Activated naive CD8-positive, alpha-beta T cell (primary cell): ENCODE results near the gene AHDC1.

Source experiments
- H3K27ac Mint-ChIP-seq: one replicate; pipeline ENCODE4 v1.8.0; 2021; ENCODE audit warnings: mixed read lengths
- H3K27me3 Mint-ChIP-seq: one replicate; pipeline ENCODE4 v1.8.0; 2021; ENCODE audit warnings: mixed read lengths
- H3K36me3 Mint-ChIP-seq: one replicate; pipeline ENCODE4 v1.8.0; 2021; ENCODE audit warnings: mixed read lengths
- H3K4me1 Mint-ChIP-seq: one replicate; pipeline ENCODE4 v1.8.0; 2021; ENCODE audit warnings: low read depth, mixed read lengths
- H3K4me3 Mint-ChIP-seq: one replicate; pipeline ENCODE4 v1.8.0; 2021; ENCODE audit warnings: mild to moderate bottlenecking, mixed read lengths
- H3K9me3 Mint-ChIP-seq: one replicate; pipeline ENCODE4 v1.8.0; 2021; ENCODE audit warnings: low read depth, mixed read lengths

AHDC1 gene

GRCh38 chr1:27551170-27551952 lies 52.6 kb downstream of the AHDC1 start:
- no peaks in the 10 kb centered on the region for H3K36me3 Mint-ChIP-seq
- H3K4me3 Mint-ChIP-seq: no peak overlapping the region
- H3K27me3 Mint-ChIP-seq: no peaks in the 10 kb centered on the region
- H3K27ac Mint-ChIP-seq: no peak overlapping the region
- peaks cover 14% of the 10 kb centered on the region for H3K4me1 Mint-ChIP-seq
- no peaks in the 10 kb centered on the region for H3K9me3 Mint-ChIP-seq

GRCh38 chr1:27550510-27551169 lies 53.3 kb downstream of the AHDC1 start:
- H3K36me3 Mint-ChIP-seq: no peaks in the 10 kb centered on the region
- H3K9me3 Mint-ChIP-seq: no peaks in the 10 kb centered on the region
- no peak overlapping the region for H3K27ac Mint-ChIP-seq

GRCh38 chr1:27549807-27550408 lies 54.0 kb downstream of the AHDC1 start:
- Mint-ChIP-seq H3K27ac (no peak overlapping the region), H3K27me3 (no peaks in the 10 kb centered on the region), H3K4me3 (no peak overlapping the region), H3K4me1 (peaks cover 4% of the 10 kb centered on the region), H3K36me3 (no peaks in the 10 kb centered on the region), H3K9me3 (no peaks in the 10 kb centered on the region)

More at GRCh38 chr1:27550510-27551169, 53.3 kb downstream of the AHDC1 start:
- H3K4me1 Mint-ChIP-seq: peaks cover 8% of the 10 kb centered on the region
- H3K27me3 Mint-ChIP-seq: no peaks in the 10 kb centered on the region
- no peak overlapping the region for H3K4me3 Mint-ChIP-seq

GRCh38 chr1:27548858-27549719 lies 54.9 kb downstream of the AHDC1 start:
- Mint-ChIP-seq H3K9me3 (no peaks in the 10 kb centered on the region), H3K27ac (no peak overlapping the region), H3K4me3 (no peak overlapping the region), H3K36me3 (no peaks in the 10 kb centered on the region), H3K27me3 (no peaks in the 10 kb centered on the region), H3K4me1 (peaks cover 6% of the 10 kb centered on the region)

- H3K4me1 Mint-ChIP-seq: peaks cover 6% of the 10 kb centered on the region
Observed at GRCh38 chr1:27548136-27548853, 55.6 kb downstream of the AHDC1 start.

DNA sequence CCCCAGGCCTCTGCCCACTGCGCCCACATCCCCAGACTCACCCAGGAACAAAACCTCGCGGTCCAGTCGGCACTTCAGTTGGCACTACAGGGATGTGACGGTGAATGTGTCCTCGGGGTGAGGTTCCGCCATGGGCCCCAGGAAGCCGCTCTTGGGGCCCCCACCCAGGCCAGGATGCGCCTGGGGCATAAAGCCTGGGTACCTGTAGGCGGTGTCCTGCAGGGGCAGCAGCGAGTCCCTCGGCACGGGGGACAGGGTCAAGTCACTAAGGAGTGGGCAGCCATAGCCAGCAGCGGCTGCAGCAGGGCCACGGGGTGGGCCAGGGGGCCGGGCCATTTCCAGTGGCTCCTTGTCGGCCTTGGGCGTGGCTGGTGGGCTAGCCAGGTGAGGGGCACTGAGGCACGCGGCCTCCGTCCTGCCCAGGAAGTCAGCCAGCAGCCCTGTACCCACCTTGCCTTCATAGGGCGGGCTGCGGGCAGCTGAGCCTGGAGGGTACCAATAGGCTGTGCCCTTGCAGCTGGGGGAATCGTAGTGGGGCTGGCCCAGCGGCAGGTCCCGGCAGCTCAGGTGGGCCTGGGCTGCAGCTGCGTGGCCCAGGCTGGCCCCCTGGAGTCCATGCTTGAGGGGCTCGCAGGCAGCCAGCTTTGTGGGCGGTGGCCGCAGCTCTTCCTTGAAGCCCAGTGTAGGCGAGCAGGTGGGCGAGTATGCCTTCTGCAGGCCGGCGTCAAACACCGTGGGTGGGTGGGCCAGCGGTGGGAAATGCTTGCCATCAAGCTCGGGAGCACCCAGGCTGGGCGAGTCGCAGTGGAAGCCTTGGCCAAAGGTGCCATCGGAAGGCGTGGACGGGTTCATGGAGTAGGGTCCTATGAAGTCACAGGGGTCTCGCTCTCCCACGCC lies 56.5 kb downstream of the AHDC1 start:
- no peak overlapping the region for H3K27ac Mint-ChIP-seq
- H3K27me3 Mint-ChIP-seq: no peaks in the 10 kb centered on the region
- H3K4me3 Mint-ChIP-seq: no peak overlapping the region
- H3K36me3 Mint-ChIP-seq: peaks cover 2% of the 10 kb centered on the region
- H3K9me3 Mint-ChIP-seq: no peaks in the 10 kb centered on the region
- peaks cover 9% of the 10 kb centered on the region for H3K4me1 Mint-ChIP-seq

More at GRCh38 chr1:27548136-27548853, 55.6 kb downstream of the AHDC1 start:
- H3K27me3 Mint-ChIP-seq: no peaks in the 10 kb centered on the region
- H3K4me3 Mint-ChIP-seq: no peak overlapping the region
- no peaks in the 10 kb centered on the region for H3K9me3 Mint-ChIP-seq
- no peaks in the 10 kb centered on the region for H3K36me3 Mint-ChIP-seq
- no peak overlapping the region for H3K27ac Mint-ChIP-seq

DNA sequence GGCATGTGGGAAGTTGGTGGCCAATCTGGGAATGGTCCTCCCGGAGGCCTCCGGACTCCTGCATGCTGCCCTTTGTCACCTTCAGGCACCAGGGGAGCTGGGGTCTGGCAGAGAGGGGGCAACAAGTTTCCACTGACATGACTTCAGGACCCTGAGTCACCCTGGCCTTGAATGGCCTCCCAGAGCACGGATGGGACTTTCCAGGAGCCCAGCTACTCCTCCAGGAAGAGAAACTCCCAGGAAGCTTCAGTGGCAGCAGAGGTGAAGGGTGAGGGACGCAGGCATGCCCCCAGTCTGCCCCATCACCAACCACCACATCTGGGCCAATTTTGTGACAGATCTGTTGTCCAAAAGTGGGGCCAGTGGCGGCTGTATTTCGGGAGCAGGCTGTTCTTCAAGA lies 58.1 kb downstream of the AHDC1 start:
- Mint-ChIP-seq H3K4me3 (no peak overlapping the region), H3K4me1 (peaks cover 10% of the 10 kb centered on the region), H3K27me3 (no peaks in the 10 kb centered on the region), H3K27ac (no peak overlapping the region), H3K36me3 (peaks cover 2% of the 10 kb centered on the region), H3K9me3 (no peaks in the 10 kb centered on the region)

- H3K4me1 Mint-ChIP-seq: peaks cover 11% of the 10 kb centered on the region
- H3K27ac Mint-ChIP-seq: no peak overlapping the region
- H3K4me3 Mint-ChIP-seq: no peak overlapping the region
- H3K27me3 Mint-ChIP-seq: no peaks in the 10 kb centered on the region
- no peaks in the 10 kb centered on the region for H3K9me3 Mint-ChIP-seq
- peaks cover 2% of the 10 kb centered on the region for H3K36me3 Mint-ChIP-seq
Observed at GRCh38 chr1:27545271-27545670, 58.7 kb downstream of the AHDC1 start.

DNA sequence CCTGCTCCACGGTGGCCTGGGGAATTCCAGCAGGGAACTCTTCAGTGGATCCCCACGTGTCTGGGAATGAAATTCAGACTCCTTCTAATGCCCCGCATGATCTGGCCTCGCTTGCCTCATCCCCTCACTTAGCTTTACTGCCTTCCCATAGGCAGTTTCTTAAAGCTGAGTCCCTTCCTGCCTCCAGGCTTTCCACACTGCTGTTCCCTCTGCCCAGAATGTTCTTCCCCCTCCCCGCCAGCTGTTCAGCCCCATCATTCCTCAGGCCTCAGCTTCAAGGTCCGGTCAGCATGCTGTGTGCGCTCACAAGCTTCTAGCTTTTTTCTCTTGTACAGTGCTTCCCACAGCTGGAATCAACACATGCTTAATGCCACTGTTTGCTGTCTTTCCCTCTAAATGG lies 59.1 kb downstream of the AHDC1 start:
- Mint-ChIP-seq H3K27ac (peak overlapping the region; percentile 58), H3K36me3 (peaks cover 2% of the 10 kb centered on the region), H3K4me3 (no peak overlapping the region), H3K9me3 (no peaks in the 10 kb centered on the region), H3K4me1 (peaks cover 13% of the 10 kb centered on the region), H3K27me3 (no peaks in the 10 kb centered on the region)

- H3K27ac Mint-ChIP-seq: no peak overlapping the region
Observed at GRCh38 chr1:27543284-27543683, 60.7 kb downstream of the AHDC1 start.

GRCh38 chr1:27542463-27543273 lies 61.3 kb downstream of the AHDC1 start:
- Mint-ChIP-seq H3K4me3 (no peak overlapping the region), H3K27me3 (no peaks in the 10 kb centered on the region), H3K27ac (peak overlapping the region; percentile 72), H3K4me1 (peaks cover 13% of the 10 kb centered on the region), H3K36me3 (peaks cover 2% of the 10 kb centered on the region), H3K9me3 (no peaks in the 10 kb centered on the region)

More at GRCh38 chr1:27543284-27543683, 60.7 kb downstream of the AHDC1 start:
- Mint-ChIP-seq H3K4me1 (peaks cover 13% of the 10 kb centered on the region), H3K9me3 (no peaks in the 10 kb centered on the region), H3K27me3 (no peaks in the 10 kb centered on the region), H3K4me3 (no peak overlapping the region), H3K36me3 (peaks cover 2% of the 10 kb centered on the region)

GRCh38 chr1:27539901-27540861 lies 63.8 kb downstream of the AHDC1 start:
- Mint-ChIP-seq H3K27ac (no peak overlapping the region), H3K36me3 (peaks cover 2% of the 10 kb centered on the region), H3K4me3 (no peak overlapping the region), H3K27me3 (no peaks in the 10 kb centered on the region), H3K4me1 (peaks cover 13% of the 10 kb centered on the region), H3K9me3 (no peaks in the 10 kb centered on the region)
